Fibroblast of the aortic adventitia (primary cell): ENCODE measurements around the gene MFSD2B. TPM values are rescaled to one million over a fixed set of nuclear protein-coding genes. Genes with fewer than 3 reads are reported as not detected.
"Not testable (repeated sequence)": the region's sequence is repeated elsewhere in the genome, so short reads cannot be mapped to it uniquely, and the experiment has no call there.

ENCODE experiments used
- DNase-seq: peaks from one replicate; pipeline ENCODE4 v3.0.0-alpha.2; 2010; ENCODE audit warnings: low read depth
- H3K4me3 ChIP-seq: 2 replicates; pipeline ENCODE4 v1.5.1; 2011; ENCODE audit warnings: low read depth, mild to moderate bottlenecking, control low read depth, low read length, moderate library complexity
- total RNA-seq: library from RNA; depleted of rRNA; stranded (reverse); fragments of >200 nt; gene quantifications from 2 replicates; pipeline ENCODE4 v1.2.3, GENCODE V29; 2012; ENCODE audit warnings: low replicate concordance
- TF ChIP-seq, protein P1 (sequence below): IDR thresholded peaks from 2 replicates; pipeline ENCODE4 v1.5.1; 2011; ENCODE audit warnings: mild to moderate bottlenecking, low read length, control low read depth, inconsistent platforms; ENCODE audit not compliant: insufficient read depth

MFSD2B gene
- total RNA-seq, 1 donor: not detected

DNA sequence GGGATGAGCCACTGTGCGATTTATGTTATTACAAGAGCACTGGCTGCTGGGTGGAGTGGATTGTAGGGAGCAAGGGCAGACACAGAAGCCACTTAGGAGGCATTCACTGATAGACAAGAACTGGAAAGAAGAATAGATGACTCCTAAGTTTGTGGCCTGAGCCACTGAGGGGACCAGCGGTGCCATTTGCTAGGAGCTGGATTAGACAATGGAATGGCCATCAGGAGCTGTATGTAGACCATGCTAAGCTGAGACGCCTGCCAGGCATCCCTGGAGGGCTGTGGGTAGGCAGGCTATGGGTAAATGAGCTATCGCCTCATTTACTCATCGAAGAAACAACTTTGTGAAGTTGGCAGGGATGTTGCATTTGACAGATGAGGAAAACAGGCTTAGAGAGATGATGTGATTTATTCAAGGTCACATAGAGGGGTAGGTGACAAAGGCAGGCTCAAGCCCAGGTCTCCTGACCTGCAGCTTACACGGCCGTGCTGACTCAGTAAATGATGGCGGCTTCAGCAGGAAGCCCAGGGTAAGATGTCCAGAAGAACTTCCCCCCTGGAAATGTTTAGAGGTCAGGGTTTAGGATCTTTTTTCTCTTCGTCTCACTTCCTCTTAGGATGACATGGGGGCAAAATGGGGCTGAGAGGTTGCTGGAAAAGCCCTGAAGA lies 2.8 kb downstream of the MFSD2B start:
- DNase-seq: no peak
- TF ChIP-seq, protein P1, sequence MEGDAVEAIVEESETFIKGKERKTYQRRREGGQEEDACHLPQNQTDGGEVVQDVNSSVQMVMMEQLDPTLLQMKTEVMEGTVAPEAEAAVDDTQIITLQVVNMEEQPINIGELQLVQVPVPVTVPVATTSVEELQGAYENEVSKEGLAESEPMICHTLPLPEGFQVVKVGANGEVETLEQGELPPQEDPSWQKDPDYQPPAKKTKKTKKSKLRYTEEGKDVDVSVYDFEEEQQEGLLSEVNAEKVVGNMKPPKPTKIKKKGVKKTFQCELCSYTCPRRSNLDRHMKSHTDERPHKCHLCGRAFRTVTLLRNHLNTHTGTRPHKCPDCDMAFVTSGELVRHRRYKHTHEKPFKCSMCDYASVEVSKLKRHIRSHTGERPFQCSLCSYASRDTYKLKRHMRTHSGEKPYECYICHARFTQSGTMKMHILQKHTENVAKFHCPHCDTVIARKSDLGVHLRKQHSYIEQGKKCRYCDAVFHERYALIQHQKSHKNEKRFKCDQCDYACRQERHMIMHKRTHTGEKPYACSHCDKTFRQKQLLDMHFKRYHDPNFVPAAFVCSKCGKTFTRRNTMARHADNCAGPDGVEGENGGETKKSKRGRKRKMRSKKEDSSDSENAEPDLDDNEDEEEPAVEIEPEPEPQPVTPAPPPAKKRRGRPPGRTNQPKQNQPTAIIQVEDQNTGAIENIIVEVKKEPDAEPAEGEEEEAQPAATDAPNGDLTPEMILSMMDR: no peak
- no peak overlapping the region for H3K4me3 ChIP-seq

DNA sequence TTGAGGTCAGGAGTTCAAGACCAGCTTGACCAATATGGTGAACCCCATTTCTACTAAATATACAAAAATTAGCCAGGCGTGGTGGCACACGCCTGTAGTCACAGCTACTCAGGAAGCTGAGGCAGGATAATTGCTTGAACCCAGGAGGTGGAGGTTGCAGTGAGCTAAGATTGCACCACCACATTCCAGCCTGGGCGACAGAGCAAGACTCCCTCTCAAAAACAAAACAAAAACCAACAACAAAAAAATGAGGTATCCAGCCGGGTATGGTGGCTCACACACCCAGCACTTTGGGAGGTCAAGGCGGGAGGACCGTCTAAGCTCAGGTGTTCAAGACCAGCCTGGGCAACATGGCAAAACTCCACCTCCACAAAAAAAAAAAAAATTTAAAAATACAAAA lies 5.0 kb downstream of the MFSD2B start:
- H3K4me3 ChIP-seq, DNase-seq: not testable (repeated sequence)

DNA sequence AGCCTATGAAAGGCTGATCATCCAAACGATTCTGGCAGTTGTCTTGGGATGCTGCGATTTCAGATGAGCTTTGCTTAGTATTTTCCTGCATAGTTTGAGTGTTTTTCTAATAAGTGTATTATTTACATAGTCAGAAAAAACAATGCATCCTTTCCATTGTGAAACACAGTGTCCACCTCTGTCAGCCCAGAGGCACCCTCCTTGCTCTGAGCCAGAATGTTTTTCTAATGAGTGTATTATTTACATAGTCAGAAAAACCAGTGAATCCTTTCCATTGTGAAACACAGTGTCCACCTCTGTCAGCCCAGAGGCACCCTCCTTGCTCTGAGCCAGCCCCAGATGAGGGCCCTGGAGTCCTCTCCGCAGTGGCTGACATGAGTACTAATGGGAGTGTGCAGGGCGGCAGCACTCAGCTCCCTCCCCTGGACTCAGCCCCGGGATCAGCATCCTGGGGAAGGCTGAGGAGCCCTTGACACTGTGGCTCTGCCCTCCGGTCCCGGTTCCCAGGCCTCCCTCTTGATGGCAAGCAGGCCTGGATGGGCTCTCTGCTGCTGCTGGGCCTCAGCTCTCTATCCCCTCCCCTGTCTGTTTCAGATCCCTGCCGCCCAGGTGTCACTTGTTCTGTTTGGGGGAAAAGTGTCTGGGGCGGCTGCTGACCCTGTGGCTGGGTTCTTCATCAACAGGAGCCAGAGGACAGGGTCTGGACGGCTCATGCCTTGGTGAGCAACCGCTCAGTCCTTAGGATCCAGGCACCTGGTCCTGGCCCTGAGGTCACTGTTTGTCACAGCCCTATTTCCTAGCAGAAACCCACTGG lies 5.9 kb downstream of the MFSD2B start:
- DNase-seq: peak; percentile 70
- TF ChIP-seq, protein P1: no peak
- H3K4me3 ChIP-seq: no peak overlapping the region

DNA sequence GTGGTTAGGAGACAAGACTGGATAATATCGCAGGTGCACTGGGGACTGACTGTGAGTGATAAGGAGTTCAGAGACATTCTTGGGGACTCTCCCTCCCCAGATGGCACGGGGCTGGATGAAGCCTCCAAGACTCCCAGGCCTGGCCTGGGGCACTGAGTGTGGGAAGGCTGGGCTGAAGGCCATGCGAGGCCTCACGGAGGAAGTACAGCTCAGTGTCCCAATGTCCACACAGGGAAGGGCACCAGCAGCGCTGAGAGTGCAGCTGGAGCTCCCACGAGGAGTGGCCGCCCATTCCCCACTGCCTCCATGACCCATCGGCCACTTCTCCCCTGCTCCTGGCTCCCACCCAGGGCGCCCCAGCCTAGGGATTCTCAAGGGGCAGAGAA lies 6.5 kb downstream of the MFSD2B start:
- H3K4me3 ChIP-seq: no peak overlapping the region
- TF ChIP-seq, protein P1: no peak
- no peak for DNase-seq

DNA sequence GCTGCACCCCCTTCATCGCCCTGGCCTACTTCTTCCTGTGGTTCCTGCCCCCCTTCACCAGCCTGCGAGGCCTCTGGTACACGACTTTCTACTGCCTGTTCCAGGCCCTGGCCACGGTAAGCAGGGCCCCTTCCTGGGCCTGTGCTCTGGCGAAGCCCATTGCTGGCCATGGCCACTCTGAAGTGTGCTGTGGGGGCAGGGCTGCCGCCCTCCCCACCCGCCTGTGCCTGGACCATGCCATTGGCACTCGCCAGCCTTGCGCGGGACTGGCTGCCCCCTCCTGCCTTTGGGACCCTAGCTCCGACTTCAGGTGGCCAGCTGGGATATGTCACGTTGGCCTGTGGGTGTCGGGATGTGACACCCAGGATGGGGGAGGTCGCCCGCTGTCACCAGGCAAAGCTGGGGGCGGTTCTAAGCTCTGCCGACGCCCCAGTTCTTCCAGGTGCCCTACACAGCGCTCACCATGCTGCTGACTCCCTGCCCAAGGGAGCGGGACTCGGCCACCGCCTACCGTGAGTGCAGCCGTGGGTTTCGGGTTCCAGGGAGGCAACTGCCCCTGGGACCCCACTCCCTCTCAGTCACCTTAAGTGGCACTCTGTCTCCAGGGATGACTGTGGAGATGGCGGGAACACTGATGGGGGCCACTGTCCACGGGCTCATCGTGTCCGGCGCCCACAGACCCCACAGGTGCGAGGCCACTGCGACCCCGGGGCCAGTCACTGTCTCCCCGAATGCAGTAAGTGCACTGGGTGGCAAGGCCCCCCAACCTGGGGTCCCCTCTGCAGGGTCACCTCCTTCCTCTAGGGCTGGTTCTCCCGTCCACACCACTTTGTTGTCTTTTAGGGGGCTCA lies 7.2 kb downstream of the MFSD2B start:
- DNase-seq: no peak
- TF ChIP-seq, protein P1: no peak
- H3K4me3 ChIP-seq: no peak overlapping the region

DNA sequence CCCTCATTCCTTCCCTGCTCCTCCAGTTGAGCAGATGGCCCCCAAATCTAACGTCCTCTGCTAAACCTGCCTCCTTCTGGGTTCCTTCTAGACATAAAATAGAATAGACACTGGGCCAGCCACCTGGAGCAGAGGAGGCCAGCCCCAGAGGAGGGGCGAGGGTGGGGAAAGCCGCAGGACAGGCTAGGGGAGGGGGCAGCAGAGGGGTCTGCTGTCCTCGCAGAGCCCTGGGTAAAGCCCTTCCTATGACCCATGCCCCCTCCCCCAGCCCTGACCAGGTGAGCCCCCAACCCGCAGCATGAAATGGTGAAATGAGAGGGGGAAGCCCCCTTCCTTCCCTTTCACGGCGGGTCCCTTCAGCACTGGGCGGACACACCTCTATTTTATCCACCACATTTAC lies 7.8 kb downstream of the MFSD2B start:
- DNase-seq: no peak
- TF ChIP-seq, protein P1: no peak
- no peak overlapping the region for H3K4me3 ChIP-seq

DNA sequence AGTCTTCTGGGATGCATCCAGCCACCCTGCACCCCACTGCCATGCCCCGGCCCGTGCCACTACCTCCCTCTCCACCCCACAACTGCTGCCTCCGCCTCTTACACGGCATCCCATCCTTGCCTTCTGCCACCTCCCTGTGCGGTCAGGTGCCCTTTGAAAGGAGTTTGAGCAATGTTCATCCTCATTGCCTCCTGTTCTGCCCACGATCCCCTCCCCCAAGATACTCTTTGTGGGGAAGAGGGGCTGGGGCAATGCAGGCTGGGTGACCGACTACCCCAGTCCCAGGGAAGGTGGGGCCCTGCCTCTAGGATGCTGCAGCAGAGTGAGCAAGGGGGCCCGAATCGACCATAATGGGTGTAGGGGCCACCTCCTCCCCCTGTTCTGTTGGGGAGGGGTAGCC lies 8.4 kb downstream of the MFSD2B start:
- DNase-seq: no peak
- TF ChIP-seq, protein P1: no peak
- H3K4me3 ChIP-seq: no peak overlapping the region
